H1 (cell line): ENCODE data around the gene SLC44A1. TPM values are rescaled to one million over a fixed set of nuclear protein-coding genes. Genes with fewer than 3 reads are reported as not detected.

Source experiments
- CTCF ChIA-PET: fragments of 300-600 bp; sonication (Branson Sonifier 250); formaldehyde crosslinking; loops from one replicate; lab custom pipeline; 2021; ENCODE audit not compliant: partially characterized antibody; lab: Charles Lee
- POLR2A ChIA-PET: fragments of 300-600 bp; sonication (Branson Sonifier 250); formaldehyde crosslinking; loops from one replicate; lab custom pipeline; 2021; ENCODE audit warnings: inconsistent platforms; ENCODE audit not compliant: partially characterized antibody; lab: Charles Lee
- DNase-seq, 2 experiments: peaks; one replicate each; pipeline versions ENCODE4 v3.0.0 to v3.0.0-alpha.2; 2010 to 2022; ENCODE audit warnings: low spot score in 2 of 2, low read depth in 1 of 2, mixed read lengths in 1 of 2
- FAIRE-seq: peaks from 2 replicates; lab custom pipeline; 2011; peaks lifted over from hg19 to GRCh38; lab: Jason Lieb, UNC
- H2AFZ ChIP-seq: 2 replicates; pipeline ENCODE4 v1.8.1; 2012; ENCODE audit warnings: low read length, inconsistent platforms
- H2AK5ac ChIP-seq: 2 replicates; pipeline ENCODE4 v1.6.1; 2013; ENCODE audit warnings: low read depth, low read length
- H2BK120ac ChIP-seq: replicated peaks from 2 replicates; pipeline ENCODE3; 2013; ENCODE audit warnings: low read depth, low read length, inconsistent platforms
- H2BK12ac ChIP-seq: 2 replicates; pipeline ENCODE4 v1.6.1; 2013; ENCODE audit warnings: low read depth, low read length
- H2BK15ac ChIP-seq: 2 replicates; pipeline ENCODE4 v1.6.1; 2013; ENCODE audit warnings: low read length
- H2BK20ac ChIP-seq: 2 replicates; pipeline ENCODE4 v1.6.1; 2013; ENCODE audit warnings: low read length
- H2BK5ac ChIP-seq: 2 replicates; pipeline ENCODE4 v1.6.1; 2013; ENCODE audit warnings: low read depth, low read length
- H3K14ac ChIP-seq: 2 replicates; pipeline ENCODE4 v1.6.1; 2013; ENCODE audit warnings: inconsistent platforms; ENCODE audit not compliant: insufficient read length
- H3K18ac ChIP-seq: 2 replicates; pipeline ENCODE4 v1.6.1; 2013; ENCODE audit warnings: low read length; ENCODE audit errors: extremely low read depth
- H3K23ac ChIP-seq: 2 replicates; pipeline ENCODE4 v1.6.1; 2013; ENCODE audit warnings: inconsistent platforms; ENCODE audit not compliant: insufficient read length
- H3K23me2 ChIP-seq: 2 replicates; pipeline ENCODE4 v1.6.1; 2013; ENCODE audit warnings: low read depth, low read length
- H3K27ac ChIP-seq: 2 replicates; pipeline ENCODE4 v1.6.1; 2011; ENCODE audit warnings: low read depth, low read length, inconsistent platforms
- H3K27me3 ChIP-seq, 4 experiments: replicated peaks in 1 of 4; 1 replicate in 1 of 4; 2 replicates in 3 of 4; pipeline versions ENCODE4 v1.6.1 to v1.8.1; 2011 to 2013; ENCODE audit warnings: low read length in 3 of 4, mild to moderate bottlenecking in 3 of 4, inconsistent platforms in 2 of 4, mixed read lengths in 2 of 4, moderate library complexity in 1 of 4; ENCODE audit not compliant: control insufficient read depth in 3 of 4, insufficient read depth in 3 of 4; ENCODE audit errors: extremely low read depth in 1 of 4
- H3K36me3 ChIP-seq, 4 experiments: 2 replicates each; pipeline versions ENCODE4 v1.6.1 to v1.8.1; 2011 to 2013; ENCODE audit warnings: mild to moderate bottlenecking in 4 of 4, low read length in 3 of 4, moderate library complexity in 2 of 4, control low read depth in 1 of 4, inconsistent platforms in 1 of 4; ENCODE audit not compliant: insufficient read depth in 4 of 4, control insufficient read depth in 2 of 4
- H3K4ac ChIP-seq: replicated peaks from 2 replicates; pipeline ENCODE3; 2013; ENCODE audit warnings: low read length, low read depth, mixed read lengths, inconsistent platforms; ENCODE audit not compliant: insufficient read length
- H3K4me1 ChIP-seq, 4 experiments: replicated peaks in 1 of 4; 1 replicate in 1 of 4; 2 replicates in 3 of 4; pipeline versions ENCODE4 v1.6.1 to v1.8.1; 2011 to 2013; ENCODE audit warnings: low read length in 3 of 4, inconsistent platforms in 2 of 4, mixed read lengths in 1 of 4; ENCODE audit not compliant: insufficient read depth in 4 of 4, control insufficient read depth in 3 of 4
- H3K4me2 ChIP-seq, 2 experiments: 2 replicates each; pipeline versions ENCODE4 v1.6.1 to v1.8.1; 2011 to 2013; ENCODE audit warnings: low read depth in 2 of 2, low read length in 2 of 2, control low read depth in 1 of 2, inconsistent platforms in 1 of 2, mild to moderate bottlenecking in 1 of 2; ENCODE audit not compliant: insufficient read depth in 1 of 2
- H3K4me3 ChIP-seq, 4 experiments: fragments of 200-600, 300-600 bp in 1 of 4; sonication (generic), shearing (Covaris generic), sonication (Bioruptor Twin) in 1 of 4; 2 replicates each; pipeline versions ENCODE4 v1.5.1 to v1.8.1; 2011 to 2016; ENCODE audit warnings: low read length in 4 of 4, low read depth in 3 of 4, control low read depth in 2 of 4, inconsistent platforms in 2 of 4, mild to moderate bottlenecking in 2 of 4, mixed read lengths in 1 of 4, moderate library complexity in 1 of 4; ENCODE audit not compliant: insufficient read depth in 2 of 4; ENCODE audit errors: extremely low read depth in 1 of 4
- H3K56ac ChIP-seq: replicated peaks from 2 replicates; pipeline ENCODE3; 2013; ENCODE audit warnings: low read depth, mild to moderate bottlenecking, mixed read lengths, low read length, inconsistent platforms; ENCODE audit not compliant: insufficient read length
- H3K79me1 ChIP-seq: 2 replicates; pipeline ENCODE4 v1.6.1; 2013; ENCODE audit warnings: low read depth, low read length, control low read depth
- H3K79me2 ChIP-seq, 2 experiments: 2 replicates each; pipeline versions ENCODE4 v1.6.1 to v1.8.1; 2012 to 2013; ENCODE audit warnings: low read length in 2 of 2, mild to moderate bottlenecking in 2 of 2, inconsistent platforms in 1 of 2; ENCODE audit not compliant: insufficient read depth in 2 of 2, control insufficient read depth in 1 of 2
- H3K9ac ChIP-seq, 4 experiments: replicated peaks in 1 of 4; 1 replicate in 1 of 4; 2 replicates in 3 of 4; pipeline versions ENCODE4 v1.6.1 to v1.8.1; 2011 to 2013; ENCODE audit warnings: low read depth in 3 of 4, low read length in 3 of 4, control low read depth in 2 of 4, mild to moderate bottlenecking in 2 of 4, moderate library complexity in 2 of 4, inconsistent platforms in 1 of 4; ENCODE audit errors: extremely low read depth in 1 of 4
- H3K9me3 ChIP-seq, 2 experiments: 2 replicates each; pipeline versions ENCODE4 v1.6.1 to v1.8.1; 2012 to 2013; ENCODE audit warnings: mild to moderate bottlenecking in 2 of 2, moderate library complexity in 2 of 2, control low read depth in 1 of 2, inconsistent platforms in 1 of 2, low read depth in 1 of 2, low read length in 1 of 2, mixed read lengths in 1 of 2; ENCODE audit not compliant: insufficient read depth in 2 of 2
- H4K20me1 ChIP-seq, 2 experiments: replicated peaks in 1 of 2; 2 replicates each; pipeline versions ENCODE3 to v1.8.1; 2011 to 2013; ENCODE audit warnings: inconsistent platforms in 2 of 2, low read length in 2 of 2, mild to moderate bottlenecking in 1 of 2; ENCODE audit not compliant: insufficient read depth in 2 of 2, control insufficient read depth in 1 of 2
- H4K5ac ChIP-seq: 2 replicates; pipeline ENCODE4 v1.6.1; 2013; ENCODE audit warnings: low read length, low read depth, mixed read lengths, inconsistent platforms; ENCODE audit not compliant: insufficient read length
- H4K8ac ChIP-seq: 2 replicates; pipeline ENCODE4 v1.8.0; 2013; ENCODE audit warnings: mild to moderate bottlenecking, moderate library complexity, low read length, inconsistent platforms; ENCODE audit not compliant: insufficient read depth; ENCODE audit errors: extremely low read depth
- H4K91ac ChIP-seq: replicated peaks from 2 replicates; pipeline ENCODE3; 2013; ENCODE audit warnings: low read length, mixed read lengths, inconsistent platforms; ENCODE audit not compliant: insufficient read length
- ASH2L ChIP-seq: fragments of 200-600, 300-600 bp; sonication (generic); IDR thresholded peaks from one replicate; pipeline ENCODE4 v1.7.1; 2017; ENCODE audit warnings: low read length
- EGR1 ChIP-seq: IDR thresholded peaks from 2 replicates; pipeline ENCODE4 v1.6.1; 2011; ENCODE audit warnings: low read depth, low read length, borderline replicate concordance
- MAFK ChIP-seq: IDR thresholded peaks from 2 replicates; pipeline ENCODE4 v1.6.1; 2012; ENCODE audit warnings: low read depth, mild to moderate bottlenecking, improper control_type of control experiment, low read length
- NANOG ChIP-seq: IDR thresholded peaks from 2 replicates; pipeline ENCODE4 v1.6.1; 2011; ENCODE audit warnings: low read length, low read depth, mild to moderate bottlenecking, inconsistent platforms; ENCODE audit not compliant: insufficient read depth, poor library complexity, severe bottlenecking
- PHF8 ChIP-seq: fragments of 200-600 bp; sonication (generic); conservative IDR thresholded peaks from 2 replicates; pipeline ENCODE4 v1.7.1; 2012; ENCODE audit warnings: low read depth, mild to moderate bottlenecking, inconsistent platforms, low read length, moderate library complexity
- POLR2A ChIP-seq, 2 experiments: IDR thresholded peaks; 1 replicate in 1 of 2; 2 replicates in 1 of 2; pipeline ENCODE4 v1.6.1; 2011; ENCODE audit warnings: low read depth in 2 of 2, low read length in 2 of 2, mild to moderate bottlenecking in 2 of 2; ENCODE audit errors: control extremely low read depth in 1 of 2
- POLR2AphosphoS5 ChIP-seq: IDR thresholded peaks from 2 replicates; pipeline ENCODE4 v1.6.1; 2011; ENCODE audit warnings: low read depth, low read length
- RAD21 ChIP-seq, 2 experiments: IDR thresholded peaks in 1 of 2; conservative IDR thresholded peaks in 1 of 2; 2 replicates each; pipeline ENCODE4 v1.6.1; 2011; ENCODE audit warnings: low read depth in 2 of 2, low read length in 2 of 2, improper control_type of control experiment in 1 of 2, inconsistent platforms in 1 of 2, mild to moderate bottlenecking in 1 of 2, moderate library complexity in 1 of 2
- RXRA ChIP-seq: IDR thresholded peaks from 2 replicates; pipeline ENCODE4 v1.6.1; 2011; ENCODE audit warnings: low read depth, mild to moderate bottlenecking, low read length, moderate library complexity; ENCODE audit not compliant: insufficient read depth
- TAF7 ChIP-seq: optimal IDR thresholded peaks from 2 replicates; pipeline ENCODE3; 2011; ENCODE audit warnings: low read depth, mild to moderate bottlenecking, inconsistent platforms, low read length, moderate library complexity, borderline replicate concordance
- TBP ChIP-seq: IDR thresholded peaks from 2 replicates; pipeline ENCODE4 v1.6.1; 2011; ENCODE audit warnings: low read depth, low read length, improper control_type of control experiment
- YY1 ChIP-seq: IDR thresholded peaks from 2 replicates; pipeline ENCODE4 v1.6.1; 2011; ENCODE audit warnings: low read depth, mild to moderate bottlenecking, low read length
- ZNF274 ChIP-seq: IDR thresholded peaks from 2 replicates; pipeline ENCODE4 v1.7.0; 2012; ENCODE audit warnings: low read length, borderline replicate concordance; ENCODE audit errors: extremely low read depth
- WGBS, 2 experiments: shearing (Covaris generic) in 1 of 2; methylation state at CpG; one replicate each; pipeline versions ENCODE4 v1.1.6 to v1.1.7; 2013 to 2015; ENCODE audit warnings: low lambda C conversion rate in 2 of 2, mixed read lengths in 2 of 2, inconsistent platforms in 1 of 2, low coverage in 1 of 2, missing lambda C conversion rate in 1 of 2; ENCODE audit not compliant: insufficient replicate concordance in 2 of 2, insufficient coverage in 1 of 2, insufficient read length in 1 of 2; ENCODE audit errors: extremely low coverage in 1 of 2, missing lambda C conversion rate in 1 of 2; 5-methylcytosine and 5-hydroxymethylcytosine counted together
- polyA plus RNA-seq, 7 experiments: library from polyadenylated mRNA; depleted of rRNA in 3 of 7; stranded (reverse) in 5 of 7; unstranded in 2 of 7; fragments of >200 nt in 5 of 7; fragments of 200-250 nt in 2 of 7; gene quantifications; 1 replicate in 5 of 7; 2 replicates in 1 of 7; 4 replicates in 1 of 7; pipeline versions ENCODE4 v1.2.1 to v1.2.3, GENCODE V29; 2011 to 2013; ENCODE audit warnings: missing spikeins in 2 of 7, mixed read lengths in 2 of 7
- total RNA-seq: library from RNA; stranded (reverse); fragmentation: NEBNext Ultra II Directional; extraction: Animal tissue kit (Norgen Biotek cat#: 25700); gene quantifications from 2 replicates; pipeline ENCODE4 v1.2.1, GENCODE V29; 2021

SLC44A1 gene
- total and polyA plus RNA-seq, 2 of the 8 experiments (the other 6 are each of a cell fraction or from before 2014, with no cell fraction given) = 30.5 to 71.2 TPM

GRCh38 chr9:105318729-105319191 is 74.3 kb downstream of the SLC44A1 start:
- Histone ChIP-seq H4K20me1 (no peaks in the 10 kb centered on the region), H3K56ac (no peak overlapping the region), H3K18ac (no peak overlapping the region), H3K14ac (no peak overlapping the region), H4K91ac (no peak overlapping the region), H2BK20ac (no peak overlapping the region), H3K9me3 (no peaks in the 10 kb centered on the region), H3K4me2 (no peak overlapping the region), H3K79me2 (peaks cover 0 to 3% of the 10 kb centered on the region in 2 experiments; a peak in 1 of 4 replicates), H3K9ac (no peak overlapping the region), H4K8ac (no peak overlapping the region), H3K79me1 (no peaks in the 10 kb centered on the region), H3K27ac (no peak overlapping the region), H4K5ac (no peak overlapping the region), H3K27me3 (no peaks in the 10 kb centered on the region), H2BK120ac (no peak overlapping the region), H2BK5ac (no peak overlapping the region), H3K23ac (no peak overlapping the region), H2AK5ac (no peak overlapping the region), H2BK12ac (no peak overlapping the region), H3K36me3 (peaks cover 0 to 14% (median 2%) of the 10 kb centered on the region in 4 experiments; a peak in 4 of 8 replicates), H2AFZ (no peak overlapping the region), H3K23me2 (no peaks in the 10 kb centered on the region), H3K4me3 (no peak overlapping the region), H2BK15ac (no peak overlapping the region), H3K4ac (no peak overlapping the region), H3K4me1 (no peaks in the 10 kb centered on the region)
- FAIRE-seq (no peak), DNase-seq (no peak)
- 90% methylated on average over 4 of the region's 4 CpGs; no CpG with 5 or more reads in 1 of the 2 experiments for WGBS, 2 experiments
- ChIA-PET POLR2A (interaction anchor here (1.3 kb wide), 1 partner anchor 20 kb away, joined by 3 read pairs; no protein-coding TSS in a partner anchor), CTCF (interaction anchor here (1.2 to 1.3 kb wide), 2 partner anchors 65 to 97 kb away, joined by 3 read pairs; no protein-coding TSS in a partner anchor)
- TF ChIP-seq PHF8 = no peak
- TF ChIP-seq POLR2AphosphoS5 = no peak
- TF ChIP-seq POLR2A (IDR thresholded peaks at IDR 0.05; ENCODE audit: control extremely low read depth in 1 of 2, low read depth in 2 of 2, low read length in 2 of 2) = no peak
- no peak for TF ChIP-seq TAF7
- no peak for TF ChIP-seq MAFK
- TF ChIP-seq NANOG = no peak
- no peak for TF ChIP-seq EGR1
- TF ChIP-seq ZNF274 = no peak
- TF ChIP-seq YY1 = no peak
- TF ChIP-seq ASH2L = no peak
- no peak for TF ChIP-seq RAD21 (IDR thresholded peaks at IDR 0.05 in 1 of 2, conservative IDR thresholded peaks at IDR 0.05 in 1 of 2; ENCODE audit: low read depth in 2 of 2, low read length in 2 of 2)
- no peak for TF ChIP-seq TBP
- no peak for TF ChIP-seq RXRA
